ENCODE results near the gene ADAM12.

DNA sequence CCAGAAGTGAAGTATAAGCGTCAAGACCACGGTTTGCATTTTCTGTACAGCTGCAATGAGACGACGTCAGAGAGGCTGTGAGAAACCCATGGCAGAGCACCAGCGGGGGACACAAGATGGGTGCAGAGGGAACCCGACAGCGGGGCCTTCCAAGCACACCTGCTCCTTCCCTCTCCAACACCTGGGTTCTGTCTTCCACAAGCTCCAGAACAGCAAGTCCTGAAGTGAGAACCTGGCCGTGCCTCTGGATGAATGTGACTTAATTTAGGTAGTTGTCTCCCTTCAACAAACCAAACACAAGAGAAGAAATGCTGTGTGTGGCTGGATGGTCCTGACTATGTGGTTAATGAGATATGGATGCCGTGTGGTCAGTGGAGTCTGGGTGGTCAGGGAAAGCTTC, 76.1 kb downstream of the ADAM12 start:
- TF ChIP-seq, protein P1, sequence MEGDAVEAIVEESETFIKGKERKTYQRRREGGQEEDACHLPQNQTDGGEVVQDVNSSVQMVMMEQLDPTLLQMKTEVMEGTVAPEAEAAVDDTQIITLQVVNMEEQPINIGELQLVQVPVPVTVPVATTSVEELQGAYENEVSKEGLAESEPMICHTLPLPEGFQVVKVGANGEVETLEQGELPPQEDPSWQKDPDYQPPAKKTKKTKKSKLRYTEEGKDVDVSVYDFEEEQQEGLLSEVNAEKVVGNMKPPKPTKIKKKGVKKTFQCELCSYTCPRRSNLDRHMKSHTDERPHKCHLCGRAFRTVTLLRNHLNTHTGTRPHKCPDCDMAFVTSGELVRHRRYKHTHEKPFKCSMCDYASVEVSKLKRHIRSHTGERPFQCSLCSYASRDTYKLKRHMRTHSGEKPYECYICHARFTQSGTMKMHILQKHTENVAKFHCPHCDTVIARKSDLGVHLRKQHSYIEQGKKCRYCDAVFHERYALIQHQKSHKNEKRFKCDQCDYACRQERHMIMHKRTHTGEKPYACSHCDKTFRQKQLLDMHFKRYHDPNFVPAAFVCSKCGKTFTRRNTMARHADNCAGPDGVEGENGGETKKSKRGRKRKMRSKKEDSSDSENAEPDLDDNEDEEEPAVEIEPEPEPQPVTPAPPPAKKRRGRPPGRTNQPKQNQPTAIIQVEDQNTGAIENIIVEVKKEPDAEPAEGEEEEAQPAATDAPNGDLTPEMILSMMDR (conservative IDR thresholded peaks at IDR 0.05 in 1 of 2, IDR thresholded peaks at IDR 0.05 in 1 of 2; ENCODE audit: low read depth in 1 of 2, low read length in 2 of 2) = no peak
- no peak for TF ChIP-seq EZH2 (IDR thresholded peaks at IDR 0.05; ENCODE audit: low read length, missing control alignments)

Data from fibroblast of lung (primary cell).